ENCODE measurements around the gene CTNNB1.

DNA sequence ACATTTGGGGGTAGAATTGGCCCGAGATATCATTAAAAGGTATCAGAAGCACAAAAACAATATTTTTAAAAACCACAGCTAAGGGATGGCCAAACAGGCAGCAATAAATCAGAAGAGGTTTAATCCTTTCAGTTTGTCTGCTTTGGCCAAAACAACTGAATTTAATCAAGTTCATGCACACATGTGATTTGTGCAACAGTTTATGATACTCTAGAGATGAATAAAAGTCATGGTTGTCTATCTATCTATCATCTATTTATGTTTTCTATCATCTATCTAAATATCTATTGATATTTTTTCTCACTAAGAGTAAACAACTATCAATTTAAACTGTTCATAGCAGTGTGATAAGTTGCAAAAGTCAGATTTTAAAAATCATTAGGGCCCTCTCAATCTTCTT, 13.0 kb upstream of the CTNNB1 start:
- TF ChIP-seq MAFK (IDR thresholded peaks at IDR 0.05; ENCODE audit: low read depth, low read length) (no peak), CHD1 (IDR thresholded peaks at IDR 0.05; ENCODE audit: low read depth, low read length) (no peak), POLR2A (IDR thresholded peaks at IDR 0.05; ENCODE audit: low read depth, low read length) (no peak), CEBPB (IDR thresholded peaks at IDR 0.05; ENCODE audit: low read depth, low read length) (no peak), SMC3 (IDR thresholded peaks at IDR 0.05; ENCODE audit: low read depth, low read length) (no peak), RFX5 (IDR thresholded peaks at IDR 0.05; ENCODE audit: low read depth, low read length) (no peak)
- TF ChIP-seq, protein P1, sequence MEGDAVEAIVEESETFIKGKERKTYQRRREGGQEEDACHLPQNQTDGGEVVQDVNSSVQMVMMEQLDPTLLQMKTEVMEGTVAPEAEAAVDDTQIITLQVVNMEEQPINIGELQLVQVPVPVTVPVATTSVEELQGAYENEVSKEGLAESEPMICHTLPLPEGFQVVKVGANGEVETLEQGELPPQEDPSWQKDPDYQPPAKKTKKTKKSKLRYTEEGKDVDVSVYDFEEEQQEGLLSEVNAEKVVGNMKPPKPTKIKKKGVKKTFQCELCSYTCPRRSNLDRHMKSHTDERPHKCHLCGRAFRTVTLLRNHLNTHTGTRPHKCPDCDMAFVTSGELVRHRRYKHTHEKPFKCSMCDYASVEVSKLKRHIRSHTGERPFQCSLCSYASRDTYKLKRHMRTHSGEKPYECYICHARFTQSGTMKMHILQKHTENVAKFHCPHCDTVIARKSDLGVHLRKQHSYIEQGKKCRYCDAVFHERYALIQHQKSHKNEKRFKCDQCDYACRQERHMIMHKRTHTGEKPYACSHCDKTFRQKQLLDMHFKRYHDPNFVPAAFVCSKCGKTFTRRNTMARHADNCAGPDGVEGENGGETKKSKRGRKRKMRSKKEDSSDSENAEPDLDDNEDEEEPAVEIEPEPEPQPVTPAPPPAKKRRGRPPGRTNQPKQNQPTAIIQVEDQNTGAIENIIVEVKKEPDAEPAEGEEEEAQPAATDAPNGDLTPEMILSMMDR (conservative IDR thresholded peaks at IDR 0.05; ENCODE audit: low read depth, low read length) = no peak
- TF ChIP-seq, protein P2, sequence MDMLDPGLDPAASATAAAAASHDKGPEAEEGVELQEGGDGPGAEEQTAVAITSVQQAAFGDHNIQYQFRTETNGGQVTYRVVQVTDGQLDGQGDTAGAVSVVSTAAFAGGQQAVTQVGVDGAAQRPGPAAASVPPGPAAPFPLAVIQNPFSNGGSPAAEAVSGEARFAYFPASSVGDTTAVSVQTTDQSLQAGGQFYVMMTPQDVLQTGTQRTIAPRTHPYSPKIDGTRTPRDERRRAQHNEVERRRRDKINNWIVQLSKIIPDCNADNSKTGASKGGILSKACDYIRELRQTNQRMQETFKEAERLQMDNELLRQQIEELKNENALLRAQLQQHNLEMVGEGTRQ (IDR thresholded peaks at IDR 0.05; ENCODE audit: low read depth, low read length) = no peak
